Measurements from ENCODE around the gene SH2D7.

DNA sequence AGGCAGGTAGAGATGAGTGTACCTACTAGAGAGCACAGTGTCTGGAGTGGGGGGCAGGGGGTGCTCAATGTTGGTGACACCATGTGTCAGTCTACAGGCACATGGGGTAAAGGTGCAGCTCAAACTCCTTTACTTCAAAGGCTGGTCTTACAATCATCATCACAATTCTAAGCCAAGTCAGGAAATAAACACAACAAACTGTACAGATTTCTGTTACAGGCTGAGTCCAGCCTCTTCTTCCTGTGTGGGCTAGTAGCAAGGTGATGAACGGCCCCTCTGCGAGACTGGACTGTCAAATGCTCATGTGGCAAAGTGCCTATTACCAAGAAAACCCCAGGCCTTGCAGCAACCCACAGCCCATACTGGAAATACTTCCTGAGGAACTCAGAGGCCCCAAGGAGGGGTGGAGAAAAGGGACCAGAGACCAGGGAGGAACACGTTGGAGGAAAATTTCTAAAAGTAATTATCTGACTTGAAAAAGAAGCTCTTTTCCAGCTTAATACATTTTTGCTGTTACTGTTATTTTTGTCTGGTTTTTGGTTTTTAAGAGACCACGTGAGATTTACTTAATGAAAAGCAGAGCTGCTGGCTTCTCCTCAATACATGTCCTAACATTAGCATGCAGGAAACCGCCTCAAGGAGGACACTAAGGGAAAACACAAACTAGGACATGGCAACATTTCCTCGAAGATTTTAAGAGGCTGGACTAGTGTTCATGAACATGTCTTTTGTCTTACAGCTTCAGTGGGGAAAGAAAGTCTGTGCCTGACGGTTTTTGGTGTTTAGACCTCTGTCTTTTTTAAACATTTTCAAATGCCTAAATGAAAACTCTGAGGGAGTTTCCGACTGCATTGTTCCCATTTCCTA, 44.4 kb upstream of the SH2D7 start:
- TF ChIP-seq, protein P1, sequence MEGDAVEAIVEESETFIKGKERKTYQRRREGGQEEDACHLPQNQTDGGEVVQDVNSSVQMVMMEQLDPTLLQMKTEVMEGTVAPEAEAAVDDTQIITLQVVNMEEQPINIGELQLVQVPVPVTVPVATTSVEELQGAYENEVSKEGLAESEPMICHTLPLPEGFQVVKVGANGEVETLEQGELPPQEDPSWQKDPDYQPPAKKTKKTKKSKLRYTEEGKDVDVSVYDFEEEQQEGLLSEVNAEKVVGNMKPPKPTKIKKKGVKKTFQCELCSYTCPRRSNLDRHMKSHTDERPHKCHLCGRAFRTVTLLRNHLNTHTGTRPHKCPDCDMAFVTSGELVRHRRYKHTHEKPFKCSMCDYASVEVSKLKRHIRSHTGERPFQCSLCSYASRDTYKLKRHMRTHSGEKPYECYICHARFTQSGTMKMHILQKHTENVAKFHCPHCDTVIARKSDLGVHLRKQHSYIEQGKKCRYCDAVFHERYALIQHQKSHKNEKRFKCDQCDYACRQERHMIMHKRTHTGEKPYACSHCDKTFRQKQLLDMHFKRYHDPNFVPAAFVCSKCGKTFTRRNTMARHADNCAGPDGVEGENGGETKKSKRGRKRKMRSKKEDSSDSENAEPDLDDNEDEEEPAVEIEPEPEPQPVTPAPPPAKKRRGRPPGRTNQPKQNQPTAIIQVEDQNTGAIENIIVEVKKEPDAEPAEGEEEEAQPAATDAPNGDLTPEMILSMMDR (IDR thresholded peaks at IDR 0.05; ENCODE audit: insufficient read depth, low read length, poor library complexity, severe bottlenecking) = no peak
- no peak for TF ChIP-seq EZH2phosphoT487 (conservative IDR thresholded peaks at IDR 0.05; ENCODE audit: low read length)
